RWPE2 (cell line): ENCODE data around the gene COL16A1.

Source experiments
- ATAC-seq: fragments of 200-7000 bp; cut with Tn5 transposase; 3 replicates; pipeline ENCODE4 v1.9.1; 2021; ENCODE audit warnings: low read depth
- DNase-seq: peaks from one replicate; pipeline ENCODE4 v3.0.0-alpha.2; 2020; ENCODE audit warnings: low spot score
- H3K27ac ChIP-seq: fragments of 450-650 bp; 2 replicates; pipeline ENCODE4 v1.5.1; 2017; ENCODE audit warnings: mild to moderate bottlenecking; ENCODE audit not compliant: poor library complexity, severe bottlenecking
- H3K27me3 ChIP-seq: fragments of 250-450 bp; sonication (Bioruptor Pico); 2 replicates; pipeline ENCODE4 v1.5.1; 2021; ENCODE audit warnings: mild to moderate bottlenecking, moderate library complexity; ENCODE audit not compliant: insufficient read depth, poor library complexity, severe bottlenecking
- H3K36me3 ChIP-seq: fragments of 250-450 bp; sonication (Bioruptor Pico); 2 replicates; pipeline ENCODE4 v1.5.1; 2020; ENCODE audit warnings: low read depth, mild to moderate bottlenecking, moderate library complexity
- H3K4me1 ChIP-seq: fragments of 250-450 bp; sonication (Bioruptor Pico); 2 replicates; pipeline ENCODE4 v1.5.1; 2021; ENCODE audit warnings: mild to moderate bottlenecking, moderate library complexity; ENCODE audit not compliant: insufficient read depth, poor library complexity, severe bottlenecking
- H3K4me3 ChIP-seq: fragments of 250-450 bp; sonication (Bioruptor Pico); 2 replicates; pipeline ENCODE4 v1.5.1; 2021; ENCODE audit warnings: mild to moderate bottlenecking, moderate library complexity; ENCODE audit not compliant: severe bottlenecking
- H3K9me3 ChIP-seq: fragments of 250-450 bp; sonication (Bioruptor Pico); 2 replicates; pipeline ENCODE4 v1.5.1; 2021; ENCODE audit warnings: mild to moderate bottlenecking, moderate library complexity; ENCODE audit not compliant: severe bottlenecking
- CTCF ChIP-seq: fragments of 450-650 bp; IDR thresholded peaks from one replicate; pipeline ENCODE4 v1.5.1; 2017; ENCODE audit warnings: mild to moderate bottlenecking, moderate library complexity; ENCODE audit not compliant: poor library complexity, severe bottlenecking

The COL16A1 gene

GRCh38 chr1:31697369-31697984 is 6.3 kb downstream of the COL16A1 start:
- no peaks in the 10 kb centered on the region for H3K27me3 ChIP-seq
- no peak overlapping the region for H3K4me3 ChIP-seq
- peaks cover 74% of the 10 kb centered on the region for H3K36me3 ChIP-seq
- TF ChIP-seq CTCF, result no peak
- no peaks in the 10 kb centered on the region for H3K9me3 ChIP-seq
- DNase-seq (no peak), ATAC-seq (no peak)
- H3K4me1 ChIP-seq, result peaks cover 32% of the 10 kb centered on the region
- H3K27ac ChIP-seq, result no peak overlapping the region

- no peaks in the 10 kb centered on the region for H3K27me3 ChIP-seq
- no peak for DNase-seq
- TF ChIP-seq CTCF, result no peak
- peaks cover 81% of the 10 kb centered on the region for H3K36me3 ChIP-seq
- H3K4me1 ChIP-seq, result peaks cover 20% of the 10 kb centered on the region
- no peak for ATAC-seq
- H3K27ac ChIP-seq, result peak overlapping the region; percentile 28
- H3K9me3 ChIP-seq, result no peaks in the 10 kb centered on the region
- H3K4me3 ChIP-seq, result no peak overlapping the region
Measured at GRCh38 chr1:31696242-31696641, 7.6 kb downstream of the COL16A1 start.

GRCh38 chr1:31695327-31695726 is 8.5 kb downstream of the COL16A1 start:
- ATAC-seq (no peak), DNase-seq (no peak)
- Histone ChIP-seq H3K9me3 (no peaks in the 10 kb centered on the region), H3K4me3 (no peak overlapping the region), H3K27ac (no peak overlapping the region), H3K4me1 (peaks cover 17% of the 10 kb centered on the region), H3K27me3 (no peaks in the 10 kb centered on the region), H3K36me3 (peaks cover 85% of the 10 kb centered on the region)
- no peak for TF ChIP-seq CTCF

- no peak for ATAC-seq
- Histone ChIP-seq H3K36me3 (peaks cover 85% of the 10 kb centered on the region), H3K4me3 (no peak overlapping the region), H3K4me1 (peaks cover 17% of the 10 kb centered on the region), H3K27ac (no peak overlapping the region), H3K9me3 (no peaks in the 10 kb centered on the region), H3K27me3 (no peaks in the 10 kb centered on the region)
- no peak for TF ChIP-seq CTCF
- DNase-seq, result no peak
Measured at GRCh38 chr1:31694964-31695313, 8.9 kb downstream of the COL16A1 start.

- Histone ChIP-seq H3K27me3 (no peaks in the 10 kb centered on the region), H3K4me1 (peaks cover 22% of the 10 kb centered on the region), H3K4me3 (no peak overlapping the region), H3K27ac (no peak overlapping the region), H3K36me3 (peaks cover 83% of the 10 kb centered on the region), H3K9me3 (no peaks in the 10 kb centered on the region)
- no peak for TF ChIP-seq CTCF
- DNase-seq (no peak), ATAC-seq (no peak)
Measured at GRCh38 chr1:31694069-31694963, 9.5 kb downstream of the COL16A1 start.
